Fibroblast of the aortic adventitia (primary cell): ENCODE results near the gene CDC42BPA. TPM values are rescaled to one million over a fixed set of nuclear protein-coding genes. Genes with fewer than 3 reads are reported as not detected.
A peak's percentile ranks its signal among the peaks of the same experiment; 100 is the strongest.

ENCODE experiments used
- DNase-seq: peaks from one replicate; pipeline ENCODE4 v3.0.0-alpha.2; 2010; ENCODE audit warnings: low read depth
- H3K4me3 ChIP-seq: 2 replicates; pipeline ENCODE4 v1.5.1; 2011; ENCODE audit warnings: low read depth, mild to moderate bottlenecking, control low read depth, low read length, moderate library complexity
- small RNA-seq: library from RNA; depleted of rRNA; stranded (forward); fragments of <200 nt; gene quantifications from one replicate; pipeline ENCODE3, GENCODE V24; 2012
- total RNA-seq: library from RNA; depleted of rRNA; stranded (reverse); fragments of >200 nt; gene quantifications from 2 replicates; pipeline ENCODE4 v1.2.3, GENCODE V29; 2012; ENCODE audit warnings: low replicate concordance
- TF ChIP-seq, protein P1 (sequence below): IDR thresholded peaks from 2 replicates; pipeline ENCODE4 v1.5.1; 2011; ENCODE audit warnings: mild to moderate bottlenecking, low read length, control low read depth, inconsistent platforms; ENCODE audit not compliant: insufficient read depth

CDC42BPA gene
- total RNA-seq, 1 donor = 82.5 TPM

DNA sequence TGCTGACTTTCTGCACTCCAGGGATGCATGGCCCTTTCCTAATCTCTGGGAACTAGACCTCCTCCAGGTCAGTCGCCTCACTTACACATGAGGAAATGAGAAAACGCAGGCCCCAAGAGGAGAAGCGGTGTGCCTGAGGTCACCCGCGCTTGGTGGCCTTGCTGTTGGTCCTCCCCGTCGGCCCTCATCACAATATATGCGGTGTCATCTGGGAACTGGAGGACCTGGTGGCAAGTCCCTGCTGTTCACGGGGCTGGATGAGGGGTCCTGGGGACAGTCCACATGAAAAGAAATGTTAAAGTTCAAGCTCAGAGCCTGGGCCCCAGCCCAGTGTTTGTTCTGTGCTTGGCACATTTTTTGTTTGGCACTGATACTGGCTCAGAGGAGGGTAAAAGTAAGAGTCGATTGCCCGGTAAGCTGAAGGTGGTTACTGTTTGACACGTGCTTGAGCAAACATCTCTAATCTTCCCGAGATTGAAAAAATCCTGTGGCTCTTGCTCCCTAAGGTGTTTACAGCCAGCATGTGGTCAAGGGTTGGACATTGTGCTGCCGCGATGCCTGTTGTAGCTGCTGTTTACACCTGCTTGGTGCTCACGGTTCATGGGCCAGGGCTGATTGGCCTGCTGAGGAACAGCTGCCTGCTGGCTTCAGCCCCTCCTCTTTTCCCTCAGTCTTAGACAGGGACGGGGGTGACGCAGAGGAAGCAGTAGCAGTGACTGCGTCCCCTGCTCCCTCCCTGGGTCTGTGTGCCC is 373.0 kb downstream of the CDC42BPA start:
- no peak for DNase-seq
- no peak overlapping the region for H3K4me3 ChIP-seq
- TF ChIP-seq, protein P1, sequence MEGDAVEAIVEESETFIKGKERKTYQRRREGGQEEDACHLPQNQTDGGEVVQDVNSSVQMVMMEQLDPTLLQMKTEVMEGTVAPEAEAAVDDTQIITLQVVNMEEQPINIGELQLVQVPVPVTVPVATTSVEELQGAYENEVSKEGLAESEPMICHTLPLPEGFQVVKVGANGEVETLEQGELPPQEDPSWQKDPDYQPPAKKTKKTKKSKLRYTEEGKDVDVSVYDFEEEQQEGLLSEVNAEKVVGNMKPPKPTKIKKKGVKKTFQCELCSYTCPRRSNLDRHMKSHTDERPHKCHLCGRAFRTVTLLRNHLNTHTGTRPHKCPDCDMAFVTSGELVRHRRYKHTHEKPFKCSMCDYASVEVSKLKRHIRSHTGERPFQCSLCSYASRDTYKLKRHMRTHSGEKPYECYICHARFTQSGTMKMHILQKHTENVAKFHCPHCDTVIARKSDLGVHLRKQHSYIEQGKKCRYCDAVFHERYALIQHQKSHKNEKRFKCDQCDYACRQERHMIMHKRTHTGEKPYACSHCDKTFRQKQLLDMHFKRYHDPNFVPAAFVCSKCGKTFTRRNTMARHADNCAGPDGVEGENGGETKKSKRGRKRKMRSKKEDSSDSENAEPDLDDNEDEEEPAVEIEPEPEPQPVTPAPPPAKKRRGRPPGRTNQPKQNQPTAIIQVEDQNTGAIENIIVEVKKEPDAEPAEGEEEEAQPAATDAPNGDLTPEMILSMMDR = no peak

DNA sequence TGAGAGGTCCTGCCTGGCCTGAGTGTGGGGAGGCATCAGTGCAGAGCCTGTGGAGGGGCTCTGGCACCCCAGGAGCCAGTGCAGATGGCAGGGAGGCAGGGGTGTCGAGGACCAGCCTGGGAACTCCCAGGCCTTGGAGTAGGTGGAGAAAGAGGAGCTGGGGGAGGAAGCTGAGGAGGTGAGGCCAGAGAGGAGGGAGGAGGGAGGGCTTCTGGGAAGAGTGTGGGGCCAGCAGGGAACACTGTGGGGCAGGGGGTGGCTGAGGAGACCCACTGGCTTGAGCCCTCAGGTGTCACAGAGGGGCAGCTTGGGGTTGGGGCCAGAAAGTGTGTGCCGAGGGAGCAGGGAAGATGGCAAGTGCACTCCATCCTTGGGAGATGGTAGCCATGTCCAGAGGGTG is 374.4 kb downstream of the CDC42BPA start:
- no peak for DNase-seq
- no peak overlapping the region for H3K4me3 ChIP-seq
- TF ChIP-seq, protein P1 = no peak

DNA sequence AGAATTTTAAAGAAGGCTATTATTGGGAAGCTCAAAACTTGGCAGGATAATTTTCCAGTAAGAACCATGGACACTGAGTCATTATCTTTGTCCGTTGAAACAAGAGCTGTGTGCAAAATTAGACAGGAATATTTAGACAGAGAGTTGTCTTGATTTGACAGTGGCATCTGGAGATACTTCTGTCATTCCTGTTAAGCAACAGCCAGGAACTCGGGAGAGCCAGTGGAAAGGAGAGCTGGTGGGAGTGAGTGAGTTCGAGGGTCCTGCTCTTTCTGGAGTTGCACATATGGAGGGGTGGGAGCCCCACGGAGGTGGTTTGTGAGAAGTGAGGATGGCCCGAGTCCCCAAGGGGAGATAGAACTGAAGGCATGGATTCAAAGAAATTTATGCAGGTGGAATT is 375.1 kb downstream of the CDC42BPA start:
- TF ChIP-seq, protein P1 = no peak
- no peak overlapping the region for H3K4me3 ChIP-seq
- no peak for DNase-seq

DNA sequence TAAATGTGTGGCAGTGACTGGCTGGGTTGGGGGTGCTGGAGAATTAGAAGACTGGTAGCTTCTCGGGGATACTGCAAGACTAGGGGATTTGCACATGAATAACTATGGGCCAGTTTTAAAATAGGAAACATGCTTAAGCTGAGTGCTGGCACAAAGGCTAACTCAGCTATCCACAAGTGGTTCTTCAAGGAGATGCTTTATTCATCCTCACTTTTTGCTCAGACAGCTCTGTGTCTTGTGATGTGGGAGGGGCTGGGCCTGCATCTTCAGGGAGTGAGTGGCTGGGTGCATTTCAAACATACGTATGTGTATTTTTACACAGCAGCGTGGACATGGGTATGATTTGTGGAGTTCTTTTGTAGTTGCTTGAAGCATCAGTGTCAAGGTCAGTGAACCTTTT is 375.9 kb downstream of the CDC42BPA start:
- TF ChIP-seq, protein P1 = no peak
- DNase-seq = no peak
- no peak overlapping the region for H3K4me3 ChIP-seq

DNA sequence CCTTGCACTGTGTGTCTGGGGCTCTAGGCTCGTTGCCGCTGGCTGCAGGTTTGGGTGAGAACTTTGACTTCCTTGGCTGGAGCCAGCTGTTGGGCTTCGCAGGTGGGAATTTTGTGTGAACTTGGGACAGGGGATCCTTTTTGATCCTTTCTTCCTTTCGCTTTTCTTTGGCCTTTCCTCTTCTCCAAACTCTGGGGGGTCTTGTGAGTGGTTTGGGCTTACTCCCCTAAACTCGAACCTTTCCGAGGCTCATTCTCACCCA is 377.6 kb downstream of the CDC42BPA start:
- peak overlapping the region; percentile 80 for H3K4me3 ChIP-seq
- DNase-seq = no peak
- TF ChIP-seq, protein P1 = no peak

DNA sequence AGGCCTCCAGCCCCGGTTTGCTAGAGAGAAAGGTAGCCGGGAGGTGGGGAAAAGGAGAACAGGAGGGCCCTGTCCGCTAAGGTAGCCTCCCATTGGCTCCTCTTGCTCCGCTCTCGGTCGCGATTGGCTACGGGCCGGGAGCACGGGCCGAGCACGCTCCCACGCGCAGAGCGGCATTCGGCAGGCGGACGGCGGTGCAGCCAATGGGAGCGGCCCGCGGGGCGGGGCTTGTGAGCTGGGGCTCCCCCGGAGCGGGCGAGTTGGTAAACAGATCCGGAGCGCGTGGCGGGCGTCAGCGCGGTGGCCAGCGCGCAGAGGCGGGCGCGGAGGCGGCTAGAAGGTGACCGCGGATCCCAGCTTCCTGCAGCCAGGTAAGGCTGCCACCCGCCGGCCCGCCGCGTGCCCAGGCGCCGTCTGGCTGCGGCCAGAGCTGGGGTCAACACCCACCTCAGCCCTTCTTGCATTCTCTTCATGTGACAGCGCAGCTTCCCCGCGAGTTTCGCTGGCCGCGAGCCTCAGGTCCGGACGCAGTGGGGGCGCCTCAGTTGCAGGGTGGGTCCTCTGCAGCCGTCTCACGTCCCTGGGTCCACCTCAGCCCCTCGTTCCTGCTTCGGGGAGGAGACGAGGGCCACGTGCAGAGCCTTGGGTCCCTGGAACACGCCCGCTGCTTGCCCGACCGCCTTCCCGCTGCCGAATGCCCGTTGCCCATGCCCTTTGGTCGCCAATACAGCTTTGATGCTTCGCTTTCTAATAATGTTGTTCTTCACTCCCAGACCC is 378.1 kb downstream of the CDC42BPA start, which contains the start of gene COQ8A:
Gene COQ8A, plus strand, starts transcription at position 266 of the 777 bp plus-strand sequence. CDS start 21,092 bp downstream, outside the sequence.
- H3K4me3 ChIP-seq = peak within 1 kb of the TSS; percentile 80
- TF ChIP-seq, protein P1 = no peak
- DNase-seq = peak; percentile 99

Small RNA genes lying within 50 kb of the gene (small RNA-seq; reads per million reads assigned to genes)
- not detected for gene AL353689.1

Other genes starting within 250 kb of the CDC42BPA start
- gene ZNF678, start 245.1 kb upstream of the CDC42BPA start, total RNA-seq = 8.4 and 10.5 TPM in 2 replicates